BLaER1 treated with 17β-estradiol and CSF1 and Interleukin-3, amounts not matched to agents 10 nM and 100 nM (cell line): ENCODE results near the gene AGAP1.

ENCODE experiments used
- H3K27ac ChIP-seq, 11 experiments: shearing (Covaris generic); formaldehyde crosslinking; 2 replicates each; pipeline ENCODE4 v1.8.1; 2022
- H3K27me3 ChIP-seq, 11 experiments: shearing (Covaris generic); formaldehyde crosslinking; 2 replicates each; pipeline ENCODE4 v1.8.1; 2022
- H3K36me3 ChIP-seq, 11 experiments: shearing (Covaris generic); formaldehyde crosslinking; 2 replicates each; pipeline ENCODE4 v1.8.1; 2022
- H3K4me1 ChIP-seq, 10 experiments: shearing (Covaris generic); formaldehyde crosslinking; 2 replicates each; pipeline ENCODE4 v1.8.1; 2022
- H3K4me2 ChIP-seq, 11 experiments: shearing (Covaris generic); formaldehyde crosslinking; 2 replicates each; pipeline ENCODE4 v1.8.1; 2022
- H3K4me3 ChIP-seq, 10 experiments: shearing (Covaris generic); formaldehyde crosslinking; 2 replicates each; pipeline ENCODE4 v1.8.1; 2022
- H3K9ac ChIP-seq, 11 experiments: shearing (Covaris generic); formaldehyde crosslinking; 2 replicates each; pipeline ENCODE4 v1.8.1; 2022
- H3K9me3 ChIP-seq, 11 experiments: shearing (Covaris generic); formaldehyde crosslinking; replicated peaks in 1 of 11; 2 replicates each; pipeline ENCODE4 v1.8.1; 2022
- H4K20me1 ChIP-seq, 11 experiments: shearing (Covaris generic); formaldehyde crosslinking; 2 replicates each; pipeline ENCODE4 v1.8.1; 2022
- Cebpa-rat ChIP-seq, 11 experiments: shearing (Covaris generic); IDR thresholded peaks; 2 replicates each; pipeline ENCODE4 v1.8.1; 2022

AGAP1 gene

DNA sequence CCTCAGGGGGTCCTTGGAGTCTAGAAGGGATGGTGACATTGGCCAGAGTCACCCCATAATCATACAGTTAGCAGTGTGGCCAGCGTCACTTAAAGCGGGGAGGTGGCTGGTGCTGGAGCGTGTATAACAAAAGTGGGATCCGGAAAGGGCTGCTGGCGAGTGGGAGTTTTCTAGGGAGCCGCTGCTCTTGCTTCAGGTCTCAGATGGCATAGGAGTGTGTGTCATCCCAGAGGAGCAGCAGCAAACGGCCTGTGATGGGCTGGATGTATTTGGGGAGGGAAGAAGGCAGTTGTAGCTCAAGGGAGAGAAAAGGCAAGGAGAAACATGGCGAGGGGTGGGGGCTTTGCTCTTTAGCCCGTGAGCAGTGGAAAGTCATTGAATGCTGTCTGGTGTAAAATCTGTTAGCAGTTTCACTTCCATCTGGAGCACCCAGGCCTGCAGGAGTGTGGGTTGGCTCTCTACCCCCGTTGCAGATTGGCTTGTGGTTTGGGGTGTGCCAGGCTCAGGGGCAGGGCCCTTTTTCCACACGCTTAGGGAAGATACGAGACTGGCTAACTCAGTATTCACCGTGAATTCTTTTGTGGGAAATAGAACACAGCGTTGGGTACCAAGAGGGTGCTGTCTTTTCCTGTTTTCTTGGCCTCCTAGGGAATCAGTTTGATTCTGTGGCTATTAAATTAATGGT, 120.5 kb downstream of the AGAP1 start:
- Histone ChIP-seq H3K9ac (peak overlapping the region in 8 of 11 experiments; percentile 29 to 63 (median 50); a peak in 11 of 22 replicates), H3K27me3 (no peaks in the 10 kb centered on the region), H3K4me3 (peak overlapping the region in 6 of 10 experiments; percentile 17 to 47 (median 28); a peak in 4 of 20 replicates), H3K36me3 (no peaks in the 10 kb centered on the region), H4K20me1 (peaks cover 24 to 65% (median 37%) of the 10 kb centered on the region in 11 experiments; a peak in 18 of 22 replicates), H3K9me3 (no peaks in the 10 kb centered on the region), H3K27ac (peak overlapping the region in 9 of 11 experiments; percentile 36 to 70 (median 59); a peak in 17 of 22 replicates), H3K4me1 (peaks cover 34 to 77% (median 70%) of the 10 kb centered on the region in 10 experiments), H3K4me2 (peak overlapping the region; percentile 76 to 94 (median 87))
- TF ChIP-seq Cebpa-rat (IDR thresholded peaks at IDR 0.05): no peak

- Histone ChIP-seq H3K27me3 (no peaks in the 10 kb centered on the region), H3K9me3 (no peaks in the 10 kb centered on the region), H3K9ac (peak overlapping the region in 2 of 11 experiments; percentile 29 to 48; a peak in 2 of 22 replicates), H3K4me1 (peaks cover 34 to 84% (median 76%) of the 10 kb centered on the region in 10 experiments), H3K4me3 (no peak overlapping the region), H3K36me3 (no peaks in the 10 kb centered on the region), H3K4me2 (peak overlapping the region; percentile 76 to 94 (median 87)), H3K27ac (peak overlapping the region in 7 of 11 experiments; percentile 7 to 70 (median 22); a peak in 9 of 22 replicates), H4K20me1 (peaks cover 30 to 67% (median 37%) of the 10 kb centered on the region in 11 experiments; a peak in 18 of 22 replicates)
- no peak for TF ChIP-seq Cebpa-rat (IDR thresholded peaks at IDR 0.05)
Measured at GRCh38 chr2:235614900-235615712, 121.3 kb downstream of the AGAP1 start.

DNA sequence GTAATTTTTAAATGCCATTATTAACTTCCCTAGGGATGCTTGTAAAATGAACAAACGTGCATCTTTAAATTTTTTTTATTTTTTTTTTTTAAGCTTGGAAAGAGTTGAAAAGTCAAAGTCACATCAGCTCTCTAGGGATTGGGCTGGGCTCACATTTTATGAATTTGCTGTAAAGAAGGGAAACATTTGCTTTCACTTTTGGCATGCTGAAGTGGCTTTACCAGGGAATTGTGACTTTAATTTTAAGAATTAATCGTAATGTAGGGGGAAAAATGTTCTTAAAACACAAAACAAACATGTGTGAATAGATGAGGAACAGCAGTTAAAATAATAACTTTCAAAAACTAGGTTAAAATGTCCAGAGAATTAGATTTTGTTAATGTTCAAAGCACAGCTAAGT, 123.0 kb downstream of the AGAP1 start:
- TF ChIP-seq Cebpa-rat (IDR thresholded peaks at IDR 0.05): no peak
- H3K4me2 ChIP-seq: peak overlapping the region in 10 of 11 experiments; percentile 11 to 94 (median 70); a peak in 18 of 22 replicates

DNA sequence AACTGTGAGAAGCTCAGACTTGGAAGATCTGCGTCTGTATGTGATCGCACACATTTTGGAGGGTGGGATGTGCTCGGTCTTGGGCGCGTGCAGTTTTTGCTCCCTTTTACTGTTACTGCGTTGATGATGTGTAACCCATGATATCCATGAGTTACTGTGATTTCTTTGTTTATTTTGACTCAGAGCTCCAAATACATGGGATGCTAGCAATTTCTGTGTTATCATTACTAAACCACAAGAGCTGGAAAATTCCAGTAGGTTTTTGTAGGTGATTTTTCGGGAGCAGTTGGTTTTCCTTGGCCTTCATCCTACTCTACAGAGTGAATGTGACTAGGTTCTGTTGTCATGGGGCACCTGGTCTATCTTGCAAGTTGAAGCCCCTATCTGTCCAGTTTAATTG, 124.2 kb downstream of the AGAP1 start:
- peak overlapping the region in 6 of 11 experiments; percentile 1 to 93 (median 50); a peak in 6 of 22 replicates for H3K4me2 ChIP-seq
- H3K9ac ChIP-seq: no peak overlapping the region
- no peak overlapping the region for H3K27ac ChIP-seq
- TF ChIP-seq Cebpa-rat (IDR thresholded peaks at IDR 0.05): no peak
- peaks cover 10 to 58% (median 22%) of the 10 kb centered on the region in 11 experiments; a peak in 15 of 22 replicates for H4K20me1 ChIP-seq
- peaks cover 34 to 66% (median 60%) of the 10 kb centered on the region in 10 experiments for H3K4me1 ChIP-seq
- no peaks in the 10 kb centered on the region for H3K9me3 ChIP-seq
- no peaks in the 10 kb centered on the region for H3K27me3 ChIP-seq
- no peaks in the 10 kb centered on the region for H3K36me3 ChIP-seq
- no peak overlapping the region for H3K4me3 ChIP-seq

More for the DNA sequence above, 123.0 kb downstream of the AGAP1 start:
- no peaks in the 10 kb centered on the region for H3K27me3 ChIP-seq
- H3K27ac ChIP-seq: peak overlapping the region in 4 of 11 experiments; percentile 4 to 46 (median 16); a peak in 5 of 22 replicates
- no peak overlapping the region for H3K4me3 ChIP-seq
- H3K4me1 ChIP-seq: peaks cover 34 to 76% (median 65%) of the 10 kb centered on the region in 10 experiments
- H3K9ac ChIP-seq: peak overlapping the region in 2 of 11 experiments; percentile 4 to 6; a peak in 4 of 22 replicates
- H4K20me1 ChIP-seq: peaks cover 18 to 69% (median 32%) of the 10 kb centered on the region in 11 experiments; a peak in 18 of 22 replicates
- no peaks in the 10 kb centered on the region for H3K9me3 ChIP-seq
- no peaks in the 10 kb centered on the region for H3K36me3 ChIP-seq

DNA sequence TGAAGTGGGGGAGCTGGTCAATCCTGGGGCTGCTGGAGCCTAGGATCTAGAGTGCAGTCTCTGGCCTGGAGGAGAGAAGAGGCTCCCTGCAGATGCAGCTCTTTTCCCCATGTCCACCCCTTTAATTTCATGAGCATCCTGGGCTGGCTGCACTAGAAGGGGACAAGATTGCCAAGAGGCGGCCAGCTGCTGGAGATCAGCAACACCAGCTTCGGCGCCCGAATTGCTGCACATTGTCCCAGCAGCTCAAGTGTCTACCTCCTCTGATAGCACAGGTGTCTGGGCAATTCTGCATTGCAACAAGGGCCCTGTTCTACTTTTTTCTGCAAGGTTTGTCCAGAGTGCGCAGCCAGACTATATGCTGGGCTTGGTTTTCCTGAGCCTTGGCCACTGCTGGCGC, 125.7 kb downstream of the AGAP1 start:
- Histone ChIP-seq H3K4me1 (peaks cover 24 to 51% (median 45%) of the 10 kb centered on the region in 10 experiments), H3K27ac (no peak overlapping the region), H3K9me3 (peaks cover 0 to 6% (median 0%) of the 10 kb centered on the region in 11 experiments; a peak in 6 of 22 replicates), H3K4me3 (no peak overlapping the region), H3K4me2 (peak overlapping the region in 8 of 11 experiments; percentile 8 to 58 (median 40); a peak in 13 of 22 replicates), H3K9ac (no peak overlapping the region), H3K36me3 (no peaks in the 10 kb centered on the region), H3K27me3 (no peaks in the 10 kb centered on the region), H4K20me1 (peaks cover 6 to 48% (median 22%) of the 10 kb centered on the region in 11 experiments; a peak in 14 of 22 replicates)
- TF ChIP-seq Cebpa-rat (IDR thresholded peaks at IDR 0.05): no peak

DNA sequence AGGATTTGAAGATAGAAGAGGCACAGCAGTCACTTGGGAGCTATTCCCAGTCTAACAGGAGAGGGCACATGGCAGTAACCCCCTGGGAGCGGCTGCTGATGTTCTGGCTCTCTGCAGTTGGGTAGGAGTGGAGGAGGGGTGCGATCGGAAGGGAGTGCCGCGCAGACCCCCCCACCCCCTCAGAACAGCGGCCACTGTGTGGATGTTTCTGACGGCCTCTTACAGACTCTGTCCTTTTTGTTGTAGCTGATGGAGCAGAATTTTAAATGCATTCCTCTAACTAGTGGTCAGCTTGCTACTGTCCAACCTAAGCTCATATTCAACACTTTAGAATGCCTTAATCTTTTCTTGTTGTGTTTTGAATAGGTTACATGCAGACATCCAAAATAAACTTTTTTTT, 127.9 kb downstream of the AGAP1 start:
- no peak overlapping the region for H3K4me2 ChIP-seq
- peaks cover 0 to 13% (median 6%) of the 10 kb centered on the region in 11 experiments; a peak in 10 of 22 replicates for H3K9me3 ChIP-seq
- TF ChIP-seq Cebpa-rat (IDR thresholded peaks at IDR 0.05): no peak
- H3K27me3 ChIP-seq: no peaks in the 10 kb centered on the region
- H3K4me3 ChIP-seq: no peak overlapping the region
- no peak overlapping the region for H3K27ac ChIP-seq
- H3K9ac ChIP-seq: no peak overlapping the region
- H3K4me1 ChIP-seq: peaks cover 2 to 29% (median 23%) of the 10 kb centered on the region in 10 experiments; a peak in 19 of 20 replicates
- H4K20me1 ChIP-seq: peaks cover 0 to 40% (median 16%) of the 10 kb centered on the region in 11 experiments; a peak in 11 of 22 replicates
- no peaks in the 10 kb centered on the region for H3K36me3 ChIP-seq

GRCh38 chr2:235623111-235623510, 129.3 kb downstream of the AGAP1 start:
- Histone ChIP-seq H3K4me1 (peaks cover 0 to 16% (median 13%) of the 10 kb centered on the region in 10 experiments; a peak in 15 of 20 replicates), H3K27me3 (no peaks in the 10 kb centered on the region), H3K9ac (no peak overlapping the region), H3K9me3 (peaks cover 0 to 13% (median 6%) of the 10 kb centered on the region in 11 experiments; a peak in 10 of 22 replicates), H3K4me2 (no peak overlapping the region), H3K36me3 (no peaks in the 10 kb centered on the region), H3K27ac (no peak overlapping the region), H4K20me1 (peaks cover 0 to 46% (median 18%) of the 10 kb centered on the region in 11 experiments; a peak in 11 of 22 replicates), H3K4me3 (no peak overlapping the region)
- TF ChIP-seq Cebpa-rat (IDR thresholded peaks at IDR 0.05): no peak

DNA sequence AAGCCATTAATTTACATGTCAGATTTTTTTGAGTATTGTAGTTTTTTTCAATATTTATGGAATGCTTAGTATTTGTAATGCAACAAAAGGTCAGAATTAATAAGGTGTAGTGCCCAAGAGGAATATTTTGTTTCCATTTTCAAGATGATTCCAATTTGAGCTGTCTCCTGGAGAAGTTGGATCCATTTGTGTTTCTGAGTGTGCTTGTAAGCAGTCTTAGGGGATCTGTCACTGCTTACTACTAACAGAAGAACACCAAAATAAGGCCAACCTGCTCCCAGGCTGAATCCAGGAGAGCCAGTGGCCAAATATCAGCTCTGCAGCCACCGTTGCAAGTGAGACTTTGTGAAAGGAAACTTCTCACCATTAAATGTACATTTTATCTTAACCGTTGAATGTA, 129.9 kb downstream of the AGAP1 start:
- Histone ChIP-seq H3K4me1 (peaks cover 0 to 14% (median 13%) of the 10 kb centered on the region in 10 experiments; a peak in 15 of 20 replicates), H3K4me3 (no peak overlapping the region), H3K9me3 (peaks cover 0 to 13% (median 6%) of the 10 kb centered on the region in 11 experiments; a peak in 10 of 22 replicates), H3K36me3 (no peaks in the 10 kb centered on the region), H3K27ac (no peak overlapping the region), H3K4me2 (no peak overlapping the region), H3K27me3 (no peaks in the 10 kb centered on the region), H3K9ac (no peak overlapping the region), H4K20me1 (peaks cover 0 to 48% (median 17%) of the 10 kb centered on the region in 11 experiments; a peak in 11 of 22 replicates)
- no peak for TF ChIP-seq Cebpa-rat (IDR thresholded peaks at IDR 0.05)
